GM18867 (cell line): Measurements from ENCODE around the gene SDK1.
"Not testable (repeated sequence)": the region's sequence is repeated elsewhere in the genome, so short reads cannot be mapped to it uniquely, and the experiment has no call there.

Experiments
- ATAC-seq: cut with Tn5 transposase; IDR thresholded peaks from one replicate; pipeline ENCODE4 v1.9.1; 2021; ENCODE audit warnings: mild to moderate bottlenecking, moderate library complexity; ENCODE audit not compliant: unreplicated experiment

Gene SDK1

GRCh38 chr7:3648276-3648675 lies 347.2 kb downstream of the SDK1 start:
- no peak for ATAC-seq

- no peak for ATAC-seq
These were observed 348.2 kb downstream of the SDK1 start for GRCh38 chr7:3649250-3649649.

GRCh38 chr7:3649678-3650440 lies 348.8 kb downstream of the SDK1 start:
- no peak for ATAC-seq

GRCh38 chr7:3650844-3651243 lies 349.8 kb downstream of the SDK1 start:
- ATAC-seq = no peak

- ATAC-seq = no peak
These were observed 354.6 kb downstream of the SDK1 start for GRCh38 chr7:3655635-3656034.

- no peak for ATAC-seq
These were observed 356.2 kb downstream of the SDK1 start for GRCh38 chr7:3657206-3657605.

- no peak for ATAC-seq
These were observed 367.7 kb downstream of the SDK1 start for GRCh38 chr7:3668743-3669142.

GRCh38 chr7:3670898-3671297 lies 369.8 kb downstream of the SDK1 start:
- no peak for ATAC-seq

- no peak for ATAC-seq
These were observed 372.5 kb downstream of the SDK1 start for GRCh38 chr7:3673524-3673923.

GRCh38 chr7:3678314-3678810 lies 377.3 kb downstream of the SDK1 start:
- ATAC-seq = no peak

GRCh38 chr7:3682028-3682710 lies 381.1 kb downstream of the SDK1 start:
- no peak for ATAC-seq

GRCh38 chr7:3683546-3684539 lies 382.8 kb downstream of the SDK1 start:
- ATAC-seq = no peak

GRCh38 chr7:3688071-3688470 lies 387.0 kb downstream of the SDK1 start:
- ATAC-seq = no peak

- ATAC-seq = no peak
These were observed 387.8 kb downstream of the SDK1 start for GRCh38 chr7:3688842-3689241.

- ATAC-seq = no peak
These were observed 390.6 kb downstream of the SDK1 start for GRCh38 chr7:3691478-3692158.

GRCh38 chr7:3695602-3696001 lies 394.6 kb downstream of the SDK1 start:
- no peak for ATAC-seq

- no peak for ATAC-seq
These were observed 395.1 kb downstream of the SDK1 start for GRCh38 chr7:3696113-3696512.

GRCh38 chr7:3697472-3697871 lies 396.4 kb downstream of the SDK1 start:
- no peak for ATAC-seq

GRCh38 chr7:3705258-3705657 lies 404.2 kb downstream of the SDK1 start:
- no peak for ATAC-seq

- ATAC-seq = not testable (repeated sequence)
These were observed 405.0 kb downstream of the SDK1 start for GRCh38 chr7:3706091-3706490.

GRCh38 chr7:3710122-3710521 lies 409.1 kb downstream of the SDK1 start:
- no peak for ATAC-seq
